Bronchial epithelial cell (primary cell): ENCODE results near the gene FXYD6. TPM values are rescaled to one million over a fixed set of nuclear protein-coding genes. Genes with fewer than 3 reads are reported as not detected.
A peak's percentile ranks its signal among the peaks of the same experiment; 100 is the strongest.

Source experiments
- DNase-seq: peaks from one replicate; pipeline ENCODE4 v3.0.0-alpha.2; 2010; ENCODE audit warnings: low read depth
- FAIRE-seq: peaks from 2 replicates; lab custom pipeline; 2011; peaks lifted over from hg19 to GRCh38; lab: Jason Lieb, UNC
- H3K27me3 ChIP-seq: 2 replicates; pipeline ENCODE4 v1.5.1; 2011; ENCODE audit warnings: low read length; ENCODE audit not compliant: control insufficient read depth, insufficient read depth
- H3K36me3 ChIP-seq: 2 replicates; pipeline ENCODE4 v1.5.1; 2011; ENCODE audit warnings: low read length; ENCODE audit not compliant: control insufficient read depth, insufficient read depth
- H3K4me3 ChIP-seq: 2 replicates; pipeline ENCODE4 v1.5.1; 2011; ENCODE audit warnings: mild to moderate bottlenecking, low read depth, low read length, control low read depth
- CTCF ChIP-seq: IDR thresholded peaks from 2 replicates; pipeline ENCODE4 v1.5.1; 2011; ENCODE audit warnings: mild to moderate bottlenecking, moderate library complexity, low read length, control low read depth, inconsistent platforms; ENCODE audit not compliant: insufficient read depth, severe bottlenecking
- total RNA-seq: library from RNA; depleted of rRNA; stranded (reverse); fragments of >200 nt; gene quantifications from 2 replicates; pipeline ENCODE4 v1.2.1, GENCODE V29; 2014

FXYD6 gene
- total RNA-seq, 1 donor from 2014 or later, result not detected

GRCh38 chr11:117876059-117876340 is 458 bp downstream of the FXYD6 start:
- no peak for FAIRE-seq
- peaks cover 43% of the 10 kb centered on the region for H3K27me3 ChIP-seq
- H3K4me3 ChIP-seq, result no peak overlapping the region
- no peak for DNase-seq
- no peak for TF ChIP-seq CTCF
- no peaks in the 10 kb centered on the region for H3K36me3 ChIP-seq

DNA sequence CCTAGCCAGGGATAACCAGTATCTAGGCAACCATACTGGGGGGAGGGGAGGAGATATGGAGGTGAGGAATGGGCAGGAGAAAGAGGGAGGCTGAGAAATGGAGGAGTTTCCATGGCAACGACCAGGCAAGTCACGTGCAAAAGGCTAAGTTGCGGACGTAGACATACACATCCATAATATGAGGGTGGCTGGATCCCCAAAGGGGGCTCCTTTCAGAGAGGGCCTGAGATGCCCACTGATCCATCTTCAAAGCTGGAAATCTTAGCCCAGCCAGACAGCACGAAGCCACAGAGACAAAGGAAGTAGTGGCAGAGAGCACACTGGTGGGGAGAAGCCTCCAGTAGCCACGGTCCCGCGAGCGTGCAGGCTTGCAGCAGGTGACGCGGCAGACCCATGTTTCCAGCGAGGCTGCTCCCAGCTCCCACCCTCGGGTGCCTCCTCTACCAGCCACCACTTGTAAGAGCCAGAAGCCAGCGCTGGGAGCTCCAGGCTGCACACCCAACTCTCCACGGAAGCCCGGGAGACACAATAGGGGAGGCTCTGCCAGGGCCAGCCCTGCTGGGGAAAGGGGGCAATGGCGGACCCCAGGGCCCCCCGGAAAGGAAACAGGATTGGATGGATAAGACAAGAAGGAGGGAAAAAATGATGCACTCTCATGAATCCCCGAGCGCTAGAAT is 938 bp downstream of the FXYD6 start:
- no peak for FAIRE-seq

GRCh38 chr11:117874910-117875381 is 1.5 kb downstream of the FXYD6 start:
- Histone ChIP-seq H3K4me3 (no peak overlapping the region), H3K27me3 (peaks cover 43% of the 10 kb centered on the region), H3K36me3 (no peaks in the 10 kb centered on the region)
- TF ChIP-seq CTCF, result no peak
- DNase-seq (no peak), FAIRE-seq (no peak)

More for the DNA sequence above, 938 bp downstream of the FXYD6 start:
- DNase-seq, result no peak
- TF ChIP-seq CTCF, result no peak
- Histone ChIP-seq H3K36me3 (no peaks in the 10 kb centered on the region), H3K4me3 (no peak overlapping the region), H3K27me3 (peaks cover 43% of the 10 kb centered on the region)

- DNase-seq, result no peak
- Histone ChIP-seq H3K4me3 (no peak overlapping the region), H3K27me3 (peaks cover 42% of the 10 kb centered on the region), H3K36me3 (no peaks in the 10 kb centered on the region)
- peak; percentile 18 for FAIRE-seq
- no peak for TF ChIP-seq CTCF
Measured at GRCh38 chr11:117874253-117874909, 2.1 kb downstream of the FXYD6 start.

- Histone ChIP-seq H3K36me3 (no peaks in the 10 kb centered on the region), H3K27me3 (peaks cover 39% of the 10 kb centered on the region), H3K4me3 (no peak overlapping the region)
- TF ChIP-seq CTCF, result no peak
- DNase-seq (no peak), FAIRE-seq (no peak)
Measured at GRCh38 chr11:117873828-117874125, 2.7 kb downstream of the FXYD6 start.
